KG1 (cell line): ENCODE results near the gene RPTOR.
"Not testable (repeated sequence)": the region's sequence is repeated elsewhere in the genome, so short reads cannot be mapped to it uniquely, and the experiment has no call there.

Experiments used
- DNase-seq: peaks from one replicate; lab custom pipeline; 2025; lab: John Stamatoyannopoulos, UW

The RPTOR gene

DNA sequence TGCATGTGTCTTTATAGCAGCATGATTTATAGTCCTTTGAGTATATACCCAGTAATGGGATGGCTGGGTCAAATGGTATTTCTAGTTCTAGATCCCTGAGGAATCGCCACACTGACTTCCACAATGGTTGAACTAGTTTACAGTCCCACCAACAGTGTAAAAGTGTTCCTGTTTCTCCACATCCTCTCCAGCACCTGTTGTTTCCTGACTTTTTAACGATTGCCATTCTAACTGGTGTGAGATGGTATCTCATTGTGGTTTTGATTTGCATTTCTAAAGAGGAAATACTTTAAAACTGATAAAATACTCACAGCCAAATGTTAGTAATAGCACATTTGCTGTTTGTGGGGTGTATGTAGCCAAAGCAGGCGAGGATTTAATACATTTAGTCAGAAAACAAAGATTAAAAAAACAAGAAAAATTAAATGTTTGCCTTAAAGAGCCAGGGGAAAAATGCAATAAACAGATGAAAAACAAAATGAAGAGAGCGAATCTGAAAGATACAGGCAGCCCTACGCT is 220.0 kb downstream of the RPTOR start:
- DNase-seq = not testable (repeated sequence)

DNA sequence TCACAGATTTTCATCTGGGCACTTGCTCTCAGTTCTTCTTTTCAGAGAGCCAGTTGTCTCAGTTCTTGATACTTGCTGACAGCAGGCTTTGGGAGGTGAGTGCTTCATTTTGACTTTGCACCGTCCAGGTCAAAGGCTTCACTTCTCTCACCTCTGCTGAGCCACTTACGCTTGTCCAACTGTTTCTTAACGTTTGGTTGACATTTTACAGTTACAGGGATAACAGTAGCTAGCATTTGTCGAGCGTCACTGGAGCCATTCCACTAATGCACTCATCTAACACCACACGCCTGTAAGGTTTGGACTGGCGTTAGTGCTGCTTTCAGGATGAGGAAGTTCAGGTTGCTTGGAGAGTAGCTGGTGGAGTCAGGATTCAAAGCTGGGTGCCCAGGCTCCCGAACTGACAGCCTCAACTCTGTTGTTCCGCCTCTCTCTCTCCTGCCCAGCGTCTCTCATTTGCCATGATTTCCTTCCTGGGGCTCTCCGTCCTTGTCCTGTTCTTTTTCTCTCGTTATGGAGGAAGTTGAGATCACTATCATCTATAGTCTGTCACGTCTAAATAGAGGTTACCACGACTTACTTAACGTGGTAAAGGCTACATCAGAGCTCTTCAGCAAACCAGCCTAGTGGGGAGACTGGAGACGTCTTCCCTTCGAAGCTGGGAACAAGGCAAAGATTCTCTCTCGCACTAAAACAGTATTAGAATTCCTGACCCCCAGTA is 220.8 kb downstream of the RPTOR start:
- DNase-seq = peak; percentile 88

DNA sequence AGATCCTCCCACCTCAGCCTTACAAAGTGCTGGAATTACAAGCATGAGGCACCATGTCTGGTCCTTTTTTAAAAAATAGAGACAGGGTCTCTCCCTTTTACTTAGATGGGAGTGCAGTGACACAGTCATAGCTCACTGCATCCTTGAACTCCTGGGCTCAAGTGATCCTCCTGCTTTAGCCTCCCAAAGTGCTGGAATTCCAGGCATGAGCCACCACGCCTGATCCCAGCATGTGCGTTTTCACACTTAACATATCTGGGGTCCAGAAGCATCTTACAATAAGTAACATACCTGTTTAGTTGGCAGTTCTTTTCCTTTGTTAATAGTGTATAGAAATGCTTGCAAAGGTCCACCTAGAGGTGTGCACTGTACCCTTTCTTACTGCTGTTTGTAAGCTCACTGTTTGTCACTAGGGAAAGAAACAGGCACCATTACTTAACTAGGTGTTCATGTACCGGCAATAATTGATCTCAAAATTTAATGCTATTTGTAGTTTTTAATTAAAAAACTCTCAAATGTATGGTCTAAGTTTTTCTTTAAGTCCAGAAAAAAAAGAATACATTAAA is 221.7 kb downstream of the RPTOR start:
- no peak for DNase-seq

DNA sequence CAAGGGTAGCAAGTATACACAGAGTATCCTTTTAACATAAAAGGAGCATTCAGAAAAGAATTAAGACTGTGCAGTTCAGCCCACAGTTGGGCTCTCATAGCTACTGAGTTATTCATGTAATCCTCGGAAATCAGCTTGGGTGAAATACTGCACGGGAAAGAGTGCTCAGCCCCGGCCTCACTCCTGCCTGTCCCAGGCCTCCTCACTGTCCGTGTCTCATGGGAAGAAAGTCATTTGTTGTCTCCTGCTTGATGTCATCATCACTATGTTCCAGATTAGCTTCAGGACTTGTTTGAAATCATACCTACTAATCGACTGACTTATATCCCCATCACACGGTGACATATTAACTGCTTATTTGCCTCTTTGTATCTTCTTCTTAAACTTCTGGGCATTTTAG is 223.8 kb downstream of the RPTOR start:
- no peak for DNase-seq

DNA sequence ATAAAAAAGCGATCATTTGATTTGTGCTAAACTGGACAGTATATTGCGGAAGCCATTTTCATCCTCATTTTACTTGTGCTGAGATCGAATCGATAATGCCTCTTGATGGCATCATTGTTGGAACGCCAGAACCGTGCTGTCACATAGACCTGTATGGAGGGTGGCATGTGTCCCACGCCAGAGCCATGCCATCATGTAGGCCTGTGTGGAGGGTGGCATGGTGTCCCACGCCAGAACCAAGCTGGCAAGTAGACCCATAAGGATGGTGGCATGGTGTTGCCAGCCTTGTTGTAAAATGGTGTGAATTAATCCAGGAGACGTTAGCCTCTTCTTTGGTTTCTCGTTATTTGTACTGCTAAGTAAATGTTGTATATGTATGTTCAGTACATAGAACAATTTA is 224.3 kb downstream of the RPTOR start:
- no peak for DNase-seq

DNA sequence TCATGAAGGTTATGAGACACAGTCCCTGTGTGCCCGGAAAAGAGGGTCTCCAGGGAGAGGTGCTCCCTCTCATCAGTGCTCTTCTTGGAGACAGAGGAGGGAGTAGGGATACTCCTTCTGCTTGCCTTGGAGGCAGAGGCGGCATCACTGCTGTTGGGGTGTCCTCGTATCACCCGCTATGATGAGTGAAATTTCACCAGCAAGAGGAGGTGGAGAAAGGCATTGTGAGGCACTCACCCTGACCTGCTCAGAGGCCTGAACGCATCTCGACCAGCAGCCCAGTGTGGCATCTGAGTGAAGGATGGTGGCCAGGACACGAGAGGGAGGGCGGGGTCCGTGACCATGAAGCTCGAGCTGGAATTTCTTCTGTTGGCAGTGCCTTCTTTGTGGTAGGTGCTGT is 224.9 kb downstream of the RPTOR start:
- DNase-seq = no peak

DNA sequence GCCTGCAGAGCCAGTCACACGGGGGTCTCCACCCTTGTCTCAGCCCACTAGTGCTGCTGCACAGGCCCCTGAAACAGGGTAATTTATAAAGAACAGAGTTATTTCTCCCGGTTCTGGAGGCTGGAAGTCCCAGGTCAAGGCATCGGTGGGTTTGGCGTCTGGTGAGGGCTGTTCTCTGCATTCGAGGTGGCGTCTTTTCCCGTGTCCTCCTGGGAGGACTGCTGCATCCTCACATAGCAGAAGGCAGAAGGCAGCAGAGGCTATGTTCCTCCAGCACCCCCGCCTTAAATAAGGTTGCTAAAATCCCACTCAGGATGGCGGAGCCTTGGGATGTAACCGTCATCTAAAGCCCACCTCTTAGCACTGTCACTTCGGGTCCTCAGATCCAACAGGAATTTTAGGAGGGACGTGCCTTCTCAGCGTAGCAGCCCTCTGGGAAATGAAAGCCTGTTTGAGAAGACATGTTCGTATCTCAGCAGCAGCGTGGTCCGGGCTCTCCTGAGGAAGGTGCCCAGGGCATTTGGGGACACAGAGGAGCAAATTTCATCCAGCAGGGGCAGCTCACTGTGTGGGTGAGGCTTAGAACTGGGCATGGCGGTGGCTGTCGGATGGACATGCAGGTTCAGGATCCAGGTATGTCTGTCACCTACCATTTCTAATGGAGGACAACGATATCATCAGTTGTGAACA is 225.4 kb downstream of the RPTOR start:
- no peak for DNase-seq

DNA sequence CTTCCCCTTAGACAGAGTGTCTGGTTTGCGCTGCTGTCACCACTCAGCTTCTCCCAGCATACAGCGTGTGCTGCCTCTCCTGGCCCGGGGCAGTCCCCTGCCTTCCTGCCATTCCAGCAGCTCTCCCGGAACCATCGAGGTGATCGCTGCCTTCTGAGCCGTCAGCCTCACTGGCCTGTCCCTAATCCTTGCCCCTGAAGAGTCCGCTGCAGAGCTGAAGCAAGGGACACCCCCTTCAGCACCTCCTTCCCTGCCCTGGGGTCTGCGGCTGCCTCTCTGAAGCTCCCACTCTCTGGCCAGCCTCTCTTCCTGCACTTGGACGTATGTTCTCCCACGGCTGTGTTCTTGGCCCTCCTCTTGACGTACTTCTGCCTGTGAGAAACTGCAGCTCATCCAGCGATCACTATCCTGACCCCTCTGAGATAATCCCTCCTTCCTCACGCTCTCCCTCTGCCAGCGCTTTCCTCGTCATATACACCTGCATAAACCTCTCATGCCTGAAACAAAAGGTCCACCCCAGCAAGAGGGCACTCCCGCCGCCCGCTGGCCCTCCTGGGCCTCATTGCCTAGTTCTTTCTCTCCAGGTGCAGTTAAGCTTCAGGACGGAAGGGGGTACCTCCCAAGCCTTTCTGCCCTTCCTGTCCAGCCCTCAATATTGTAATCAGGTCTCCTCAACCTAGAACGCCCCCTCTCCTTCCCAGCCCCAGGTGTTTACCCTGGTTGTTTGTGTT is 226.4 kb downstream of the RPTOR start:
- DNase-seq = no peak

DNA sequence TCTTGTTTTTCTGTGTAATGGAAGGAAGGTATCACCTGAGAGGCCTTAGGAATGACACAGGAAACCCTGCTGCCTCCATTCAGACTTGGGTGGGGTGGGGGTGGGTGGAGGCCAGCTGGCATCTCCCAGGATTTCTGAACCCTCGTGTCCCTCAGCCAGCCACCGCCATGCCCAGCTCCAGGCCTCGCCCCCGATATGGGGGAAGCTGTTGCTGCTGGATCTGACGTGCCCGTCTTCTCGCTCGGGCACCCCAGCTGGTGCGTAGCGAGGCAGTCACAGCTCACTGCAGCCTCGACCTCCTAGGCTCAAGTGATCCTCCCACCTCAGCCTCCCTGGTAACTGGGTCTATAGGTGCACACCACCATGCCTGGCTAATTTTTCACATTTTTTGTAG is 227.0 kb downstream of the RPTOR start:
- no peak for DNase-seq

DNA sequence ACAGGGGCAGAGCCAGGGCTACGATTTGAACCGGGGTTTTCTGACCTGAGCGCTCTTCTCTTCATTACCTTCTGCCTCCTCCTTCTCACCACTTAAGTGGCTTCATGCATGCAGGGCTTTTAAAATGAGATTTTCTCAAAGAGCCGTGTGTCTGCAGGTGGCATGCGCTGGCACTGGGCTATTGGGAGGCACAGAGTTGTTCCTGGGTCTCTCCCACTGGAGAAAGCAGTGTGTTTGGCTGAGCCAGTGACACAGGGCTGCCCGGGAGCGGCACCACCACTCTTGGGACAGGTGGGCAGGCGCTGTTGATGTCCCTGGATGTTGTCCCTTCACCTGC is 228.2 kb downstream of the RPTOR start:
- no peak for DNase-seq

DNA sequence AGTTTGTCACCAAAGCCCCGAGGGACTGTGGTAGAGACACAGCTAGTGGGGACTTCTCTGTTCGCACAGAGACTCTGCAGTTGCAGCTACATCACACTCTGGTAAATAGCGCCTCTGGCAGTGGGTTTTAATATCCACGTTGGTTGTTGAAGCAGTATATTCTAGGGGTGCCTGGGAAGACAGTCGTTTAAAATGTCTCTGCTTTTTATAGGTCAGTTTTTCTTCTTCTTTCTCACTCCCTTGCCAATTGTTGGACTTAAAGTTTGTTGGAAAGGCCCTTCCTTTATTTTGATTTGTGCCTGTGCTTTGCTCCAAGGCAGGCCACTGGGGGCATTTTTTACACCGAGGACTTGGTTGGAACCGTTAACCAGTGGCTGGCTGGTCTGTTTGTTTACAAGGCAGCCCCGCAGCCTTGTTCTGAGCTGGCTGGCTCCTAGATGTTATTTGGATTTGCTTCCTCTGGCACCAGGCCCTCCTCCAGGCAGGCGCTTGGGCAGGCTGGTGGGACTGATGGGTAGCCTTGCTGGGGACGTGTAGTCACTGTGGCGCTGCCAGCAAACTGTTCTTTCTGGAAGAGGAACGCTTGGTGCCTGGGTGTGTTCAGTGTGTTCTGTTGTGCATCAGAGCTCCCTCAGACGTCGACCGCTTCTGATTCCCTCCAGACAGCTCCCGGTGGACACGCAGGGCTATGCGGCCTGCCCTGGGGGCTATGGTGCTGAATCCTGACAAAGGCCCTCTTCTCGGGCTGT is 228.8 kb downstream of the RPTOR start:
- DNase-seq = no peak

DNA sequence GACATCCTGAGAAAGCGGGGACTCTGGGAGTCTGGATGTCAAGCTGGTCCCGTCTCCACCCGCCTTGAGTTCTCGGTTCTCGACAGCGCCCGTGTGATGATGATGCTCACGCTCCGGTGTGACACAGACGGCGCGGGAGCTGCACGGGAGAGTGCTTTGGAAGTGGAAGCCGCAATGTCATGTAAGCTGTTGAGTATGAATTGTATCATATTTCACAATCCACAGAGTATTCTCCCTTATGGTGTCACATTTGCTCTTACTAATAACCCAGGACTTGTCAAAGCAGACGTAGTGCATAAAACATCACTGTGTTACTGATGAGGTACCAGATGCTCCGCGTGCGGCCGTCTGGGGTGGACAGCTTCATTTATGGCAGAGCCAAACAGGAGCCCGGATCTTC is 229.5 kb downstream of the RPTOR start:
- DNase-seq = no peak

DNA sequence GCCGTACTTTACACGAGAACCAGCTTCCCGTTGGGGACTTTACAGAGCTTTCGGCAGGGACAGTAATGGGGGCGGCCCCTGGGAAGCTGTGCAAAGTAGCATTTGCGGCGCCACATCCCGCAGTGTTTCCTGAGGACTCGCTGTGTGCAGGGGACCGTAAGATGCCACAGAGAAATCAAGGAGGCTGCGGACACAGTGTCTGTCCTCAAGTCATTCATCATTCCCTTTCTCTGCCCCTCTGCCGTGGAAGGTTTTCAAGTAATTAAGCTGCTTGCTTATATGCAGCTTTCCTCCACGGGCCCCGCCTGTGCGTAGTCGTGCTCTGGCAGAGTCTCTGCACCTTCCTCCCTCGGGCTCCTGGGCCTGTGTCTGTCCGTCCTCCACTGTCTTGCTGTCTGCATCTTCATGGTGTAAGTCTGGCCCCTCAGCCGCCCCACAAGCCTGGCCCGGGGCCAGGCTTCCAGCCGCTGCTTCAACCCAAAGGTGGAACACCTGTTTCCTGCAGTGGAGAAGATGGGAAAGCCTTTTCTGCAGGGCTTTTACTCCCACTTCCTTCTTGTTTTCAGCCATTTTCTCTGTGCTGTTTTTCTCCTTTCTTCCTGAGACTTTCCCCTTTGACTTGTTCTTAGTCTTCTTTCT is 230.1 kb downstream of the RPTOR start:
- peak; percentile 91 for DNase-seq

DNA sequence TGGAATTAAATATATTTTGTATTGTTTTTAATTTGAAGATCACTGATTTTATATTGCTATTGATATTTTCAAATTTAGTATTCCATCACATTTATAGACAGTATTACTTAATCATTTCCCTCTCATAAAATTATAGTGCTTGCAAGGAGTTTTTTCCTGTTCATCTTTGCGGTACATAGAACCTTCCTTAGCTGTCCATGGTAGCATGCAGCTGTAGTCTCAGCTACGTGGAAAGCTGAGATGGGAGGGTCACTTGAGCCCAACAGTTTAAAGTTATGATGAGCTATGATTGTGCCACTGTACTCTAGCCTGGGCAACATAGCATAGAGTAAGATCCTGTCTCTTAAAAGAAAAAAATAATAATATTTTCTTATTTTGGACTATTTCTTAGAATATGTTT is 231.2 kb downstream of the RPTOR start:
- DNase-seq = no peak

DNA sequence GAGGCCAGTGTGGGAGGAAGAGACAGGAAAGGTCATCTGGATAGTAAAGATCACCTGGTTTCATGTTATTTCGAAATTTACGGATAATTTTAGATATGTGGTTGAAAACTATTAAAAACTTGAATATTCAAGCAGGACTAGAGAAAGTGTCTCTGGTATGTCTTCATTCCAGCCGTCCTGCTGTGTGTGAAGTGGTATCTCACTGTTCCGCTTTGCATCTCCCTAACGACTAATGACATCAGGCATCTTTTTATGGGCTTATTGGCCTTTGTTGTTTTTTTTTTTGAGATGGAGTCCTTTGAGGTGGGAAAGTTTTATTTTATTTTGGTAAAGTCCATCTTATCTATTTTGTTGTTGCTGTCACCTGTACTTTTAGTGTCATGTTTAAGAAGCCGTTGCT is 232.6 kb downstream of the RPTOR start:
- no peak for DNase-seq

DNA sequence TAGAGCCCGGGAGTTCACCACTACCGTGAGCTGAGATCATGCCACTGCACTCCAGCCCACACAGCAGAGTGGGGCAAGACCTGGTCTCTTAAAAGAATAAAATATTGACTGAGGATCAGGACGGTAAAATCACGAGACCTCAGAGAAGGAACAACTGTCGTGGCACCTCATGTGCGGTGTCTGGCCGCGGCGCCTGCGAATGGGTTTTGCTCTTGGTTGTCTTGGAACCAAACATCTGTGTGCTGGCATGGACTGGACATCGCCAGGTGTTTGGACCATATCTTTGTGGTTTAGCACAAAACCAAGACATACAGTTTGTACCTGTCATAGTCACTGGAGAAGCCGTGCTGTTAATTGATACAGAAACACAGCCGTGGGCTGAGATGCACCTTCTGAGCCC is 234.1 kb downstream of the RPTOR start:
- DNase-seq = no peak

DNA sequence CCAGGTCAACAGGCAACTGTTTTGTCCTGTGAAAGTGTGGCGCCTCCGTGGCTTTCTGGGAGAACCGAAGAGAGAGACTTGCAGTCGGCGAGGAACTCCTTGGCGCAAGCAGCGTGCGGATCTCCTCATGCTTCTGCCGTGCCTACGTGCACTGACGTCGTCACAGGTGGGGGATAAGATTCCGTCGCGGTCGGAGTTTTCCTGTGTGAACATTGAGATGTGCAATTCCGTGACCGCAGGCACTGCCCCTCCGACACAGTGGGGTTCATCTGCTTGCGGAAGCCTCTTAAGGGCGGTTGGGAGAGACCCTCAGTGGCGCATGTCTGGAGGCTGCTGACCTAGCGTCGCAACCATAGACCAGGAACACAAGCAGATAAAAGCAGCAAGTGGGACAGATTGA is 234.7 kb downstream of the RPTOR start:
- no peak for DNase-seq

DNA sequence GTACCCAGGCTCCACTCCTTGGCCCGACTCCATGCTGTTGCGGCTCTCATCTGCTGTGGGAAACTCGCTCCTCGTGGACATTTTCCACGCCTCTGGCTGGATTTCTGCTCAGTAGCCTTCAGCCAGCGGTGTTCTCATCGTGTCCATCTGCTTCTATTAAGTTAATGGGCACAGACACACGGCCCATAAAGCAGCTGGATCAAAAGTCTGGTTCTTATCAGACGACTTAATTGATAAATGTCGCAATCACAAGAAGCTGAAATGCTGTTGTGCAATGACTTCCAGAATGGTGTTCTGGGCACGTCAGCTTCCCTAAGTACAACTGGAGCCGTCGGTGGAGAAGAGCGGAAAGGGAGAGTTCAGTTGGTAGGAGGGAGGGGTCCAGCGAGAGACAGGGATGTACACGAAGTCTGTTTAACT is 235.3 kb downstream of the RPTOR start:
- no peak for DNase-seq

DNA sequence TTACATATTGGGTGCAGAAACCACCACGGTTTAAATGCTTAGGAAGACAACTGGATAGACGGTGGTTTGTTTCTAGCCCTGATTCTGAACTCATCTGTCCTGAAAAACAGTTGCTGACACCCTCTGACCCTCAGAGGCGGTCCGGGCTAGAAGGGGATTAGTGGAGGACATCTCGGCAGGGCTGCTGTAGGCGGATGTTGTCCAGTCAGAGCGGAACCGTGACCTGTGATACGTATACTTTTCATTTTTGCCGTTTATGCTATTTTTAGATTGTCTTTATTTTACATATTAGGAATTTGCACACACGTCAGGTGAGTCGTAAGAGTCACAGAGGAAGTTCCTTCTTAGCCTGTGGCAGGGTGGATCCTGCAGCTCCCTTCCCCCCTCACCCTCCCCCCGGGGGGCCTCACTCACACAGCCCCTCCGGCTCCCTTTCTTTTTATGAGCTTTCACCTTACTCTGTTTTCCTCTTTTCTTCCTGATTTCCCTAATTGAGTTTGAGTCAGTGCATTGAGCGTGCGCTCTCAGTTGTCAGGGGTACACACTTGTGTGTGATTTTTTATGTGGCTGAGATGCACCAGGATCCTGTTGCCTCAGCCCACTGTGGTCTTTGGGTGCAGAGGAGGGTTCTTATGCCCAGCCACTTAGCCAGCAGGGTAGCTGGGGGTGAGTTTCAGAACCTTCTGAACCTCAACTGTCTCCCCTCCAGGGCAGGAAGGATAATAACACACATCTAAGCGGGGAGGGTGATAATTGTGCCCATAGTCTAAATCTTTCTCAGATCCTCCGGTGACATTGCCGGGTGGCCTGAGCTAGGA is 236.0 kb downstream of the RPTOR start:
- DNase-seq = peak; percentile 13

DNA sequence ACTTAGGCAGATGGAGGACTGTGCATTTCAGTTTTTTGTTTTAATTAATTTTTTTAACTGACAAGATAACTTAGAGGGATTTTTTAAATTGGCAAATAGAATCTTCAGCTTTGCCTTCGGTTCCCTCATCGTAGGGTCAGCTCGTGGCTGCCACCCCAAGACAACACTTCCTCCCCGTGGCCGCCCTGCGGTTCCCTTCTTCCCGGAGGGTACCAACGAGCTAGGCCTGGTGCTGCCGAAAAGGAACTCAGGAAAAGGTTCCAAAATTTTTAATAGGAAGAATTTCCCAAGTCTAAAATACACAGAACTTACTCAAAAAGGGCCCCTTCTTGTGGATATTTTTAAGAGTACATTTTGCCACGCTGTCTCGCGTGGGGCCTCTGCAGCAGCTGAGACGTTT is 236.6 kb downstream of the RPTOR start:
- no peak for DNase-seq

DNA sequence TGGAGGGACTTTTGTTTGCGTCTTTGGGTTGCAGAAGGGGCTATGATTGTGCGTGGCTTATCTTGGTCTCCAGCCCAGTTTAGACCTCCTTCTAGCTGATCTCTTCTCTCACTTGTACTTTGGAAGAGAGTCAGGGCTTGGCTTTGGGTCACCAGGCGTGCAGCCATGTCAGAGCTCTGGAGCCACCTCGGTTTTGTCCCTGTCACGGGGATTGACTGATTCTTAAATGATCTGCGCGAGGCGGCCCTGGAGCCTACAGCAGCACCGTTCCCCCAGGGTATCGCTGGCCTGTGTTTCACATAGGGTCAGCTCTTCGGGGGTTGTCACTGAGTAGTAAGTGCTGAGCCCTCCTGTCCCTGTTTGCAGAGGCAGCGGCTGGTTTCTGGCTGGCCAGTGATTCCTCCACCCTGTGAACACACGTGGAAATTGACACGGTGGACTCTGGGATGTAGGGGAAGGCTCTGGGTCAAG is 237.2 kb downstream of the RPTOR start:
- no peak for DNase-seq
